K562 (cell line): ENCODE results near the gene FHIT.

Experiments used
- C11orf30 ChIP-seq: fragments of 450-650 bp; IDR thresholded peaks from 2 replicates; pipeline ENCODE4 v1.6.1; 2016; ENCODE audit warnings: low read depth, mild to moderate bottlenecking
- CBX1 ChIP-seq: sonication (generic); IDR thresholded peaks from 2 replicates; pipeline ENCODE4 v1.6.1; 2016; ENCODE audit warnings: antibody characterized with exemption, low read depth, mild to moderate bottlenecking
- CBX5 ChIP-seq: IDR thresholded peaks from 2 replicates; pipeline ENCODE4 v1.6.1; 2014; ENCODE audit warnings: low read depth, borderline replicate concordance
- CTCF ChIP-seq, 3 experiments: IDR thresholded peaks in 2 of 3; conservative IDR thresholded peaks in 1 of 3; 2 replicates each; pipeline ENCODE4 v1.5.1; 2011 to 2012; ENCODE audit warnings: low read length in 3 of 3, mild to moderate bottlenecking in 3 of 3, control low read depth in 2 of 3, improper control_type of control experiment in 1 of 3, inconsistent platforms in 1 of 3, low read depth in 1 of 3, mixed read lengths in 1 of 3, moderate library complexity in 1 of 3; ENCODE audit not compliant: insufficient read depth in 2 of 3
- POLR2A ChIP-seq: fragments of 450-650 bp; conservative IDR thresholded peaks from 2 replicates; pipeline ENCODE4 v1.6.1; 2016

- TF ChIP-seq CTCF (IDR thresholded peaks at IDR 0.05 in 2 of 3, conservative IDR thresholded peaks at IDR 0.05 in 1 of 3; ENCODE audit: insufficient read depth in 2 of 3, low read depth in 1 of 3, low read length in 3 of 3) (no peak), CBX1 (no peak), POLR2A (no peak), C11orf30 (no peak), CBX5 (no peak)
Measured at GRCh38 chr3:60424942-60425341, 826.3 kb downstream of the FHIT start.
